Esophagus muscularis mucosa (tissue), 4 donors: Measurements from ENCODE around the gene HEMGN. TPM values are rescaled to one million over a fixed set of nuclear protein-coding genes. Genes with fewer than 3 reads are reported as not detected.
A peak's percentile ranks its signal among the peaks of the same experiment; 100 is the strongest.

Experiments
- DNase-seq: peaks from one replicate; pipeline ENCODE4 v3.0.0-alpha.2; 2017; ENCODE audit errors: extremely low spot score
- H3K27ac ChIP-seq, 4 donors: fragments of 200-600 bp; sonication (generic); replicated peaks in 1 of 4; 1 replicate in 3 of 4; 2 replicates in 1 of 4; pipeline ENCODE4 v1.5.1; 2016 to 2019; ENCODE audit warnings: mild to moderate bottlenecking in 1 of 4
- H3K27me3 ChIP-seq, 4 donors: fragments of 200-600 bp; sonication (generic); one replicate each; pipeline versions ENCODE4 v1.5.1 to v1.6.0; 2016 to 2019
- H3K36me3 ChIP-seq, 4 donors: fragments of 200-600 bp; sonication (generic); one replicate each; pipeline ENCODE4 v1.5.1; 2016 to 2019
- H3K4me1 ChIP-seq, 4 donors: fragments of 200-600 bp; sonication (generic); one replicate each; pipeline ENCODE4 v1.5.1; 2016 to 2019
- H3K4me3 ChIP-seq, 4 donors: fragments of 200-600 bp; sonication (generic); 1 replicate in 2 of 4; 2 replicates in 2 of 4; pipeline ENCODE4 v1.5.1; 2016 to 2019; ENCODE audit warnings: mild to moderate bottlenecking in 4 of 4, moderate library complexity in 1 of 4
- H3K9me3 ChIP-seq, 4 donors: fragments of 200-600 bp; sonication (generic); 1 replicate in 3 of 4; 2 replicates in 1 of 4; pipeline ENCODE4 v1.5.1; 2016 to 2019
- CTCF ChIP-seq, 3 experiments: fragments of 200-600 bp in 2 of 3; fragments of 450-650 bp in 1 of 3; sonication (generic) in 2 of 3; IDR thresholded peaks; one replicate each; pipeline ENCODE4 v1.5.1; 2017 to 2019; ENCODE audit warnings: antibody characterized with exemption in 3 of 3, mild to moderate bottlenecking in 2 of 3, moderate library complexity in 1 of 3
- EP300 ChIP-seq: sonication (generic); formaldehyde crosslinking; IDR thresholded peaks from one replicate; pipeline ENCODE4 v1.6.1; 2017; ENCODE audit warnings: antibody characterized with exemption
- POLR2A ChIP-seq: fragments of 450-650 bp; IDR thresholded peaks from one replicate; pipeline ENCODE4 v1.6.1; 2017; ENCODE audit warnings: antibody characterized with exemption, moderate library complexity, mild to moderate bottlenecking, low read depth
- POLR2AphosphoS5 ChIP-seq, 2 donors: sonication (generic); formaldehyde crosslinking; IDR thresholded peaks; one replicate each; pipeline ENCODE4 v1.6.1; 2017; ENCODE audit warnings: antibody characterized with exemption in 2 of 2
- WGBS: methylation state at CpG from one replicate; pipeline ENCODE4 v1.1.5; 2018; 5-methylcytosine and 5-hydroxymethylcytosine counted together
- intact Hi-C: fragments of 100-400 bp; cut with DNase I; formaldehyde crosslinking; loops from one replicate; pipeline ENCODE4 v1.15.1; 2023
- total RNA-seq, 4 donors: library from RNA; depleted of rRNA; stranded (reverse); fragments of >200 nt; gene quantifications; one replicate each; pipeline versions ENCODE4 v1.1.0 to v1.2.1, GENCODE V29; 2016

Gene HEMGN
- total RNA-seq, 4 donors from 2014 or later = 1.2 TPM; not detected in 3

- 0% methylated on average over 1 of the region's 70 CpGs for WGBS
- DNase-seq = no peak
- peak overlapping the region; percentile 93 to 100 (median 96) for H3K4me3 ChIP-seq
- intact Hi-C loops = loop anchor here (2.0 to 5.0 kb wide), 3 partner anchors 61 to 274 kb away; partner anchors contain the start of genes NANS, TBC1D2 and TRMO
- no peaks in the 10 kb centered on the region for H3K36me3 ChIP-seq
- H3K9me3 ChIP-seq = no peaks in the 10 kb centered on the region
- no peak for TF ChIP-seq CTCF (IDR thresholded peaks at IDR 0.05)
- no peak for TF ChIP-seq EP300
- no peak for TF ChIP-seq POLR2A
- peak in 1 of 2 donors; percentile 5 for TF ChIP-seq POLR2AphosphoS5 (IDR thresholded peaks at IDR 0.05)
- peaks cover 43 to 74% (median 71%) of the 10 kb centered on the region in 4 donors for H3K4me1 ChIP-seq
- H3K27me3 ChIP-seq = no peaks in the 10 kb centered on the region
- H3K27ac ChIP-seq = peak overlapping the region; percentile 98 to 100 (median 99)
Observed at GRCh38 chr9:97983589-97984187, 45.7 kb upstream of the HEMGN start.

GRCh38 chr9:97982683-97983588, 45.0 kb upstream of the HEMGN start, which contains the start of gene ANP32B:
ANP32B (plus strand) TSS chr9:97983341; CDS start chr9:97983556, 215 bp downstream.
- Histone ChIP-seq H3K27me3 (no peaks in the 10 kb centered on the region), H3K4me1 (peaks cover 38 to 66% (median 63%) of the 10 kb centered on the region in 4 donors), H3K4me3 (peak within 1 kb of the TSS; percentile 93 to 100 (median 96)), H3K9me3 (no peaks in the 10 kb centered on the region), H3K27ac (peak within 1 kb of the TSS; percentile 98 to 100 (median 99)), H3K36me3 (no peaks in the 10 kb centered on the region)
- under 1% methylated on average over 55 of the region's 105 CpGs for WGBS
- no peak for TF ChIP-seq POLR2A
- TF ChIP-seq POLR2AphosphoS5 (IDR thresholded peaks at IDR 0.05) = peak; percentile 47 to 55
- TF ChIP-seq EP300 = no peak
- TF ChIP-seq CTCF (IDR thresholded peaks at IDR 0.05) = peak; percentile 90 to 97 (median 93)
- peak; percentile 95 for DNase-seq
- intact Hi-C loops = loop anchor here (2.0 to 5.0 kb wide), 2 partner anchors 74 to 274 kb away; partner anchors contain the start of genes NANS and TBC1D2

- Histone ChIP-seq H3K27me3 (no peaks in the 10 kb centered on the region), H3K27ac (peak overlapping the region; percentile 98 to 100 (median 99)), H3K9me3 (no peaks in the 10 kb centered on the region), H3K4me3 (peak overlapping the region; percentile 93 to 100 (median 96)), H3K4me1 (peaks cover 38 to 58% (median 54%) of the 10 kb centered on the region in 4 donors), H3K36me3 (no peaks in the 10 kb centered on the region)
- DNase-seq = no peak
- 45% methylated on average over 15 of the region's 15 CpGs for WGBS
- intact Hi-C loops = loop anchor here (2.0 to 5.0 kb wide), 2 partner anchors 75 to 275 kb away; partner anchors contain the start of genes NANS and TBC1D2
- TF ChIP-seq POLR2AphosphoS5 (IDR thresholded peaks at IDR 0.05) (no peak), EP300 (no peak), POLR2A (no peak), CTCF (IDR thresholded peaks at IDR 0.05) (no peak)
Observed at GRCh38 chr9:97981846-97982682, 44.1 kb upstream of the HEMGN start.
